ENCODE data around the gene GBP4.

- no peak for TF ChIP-seq GABPA (IDR thresholded peaks at IDR 0.05; ENCODE audit: low read depth)
- TF ChIP-seq CTCF (IDR thresholded peaks at IDR 0.05; ENCODE audit: insufficient read depth, low read length): no peak
Observed at GRCh38 chr1:89146721-89147120, 52.0 kb downstream of the GBP4 start.
